GM13977 (cell line): Measurements from ENCODE around the gene BRSK2.
"Not testable (repeated sequence)": the region's sequence is repeated elsewhere in the genome, so short reads cannot be mapped to it uniquely, and the experiment has no call there.

ENCODE experiments used
- DNase-seq: peaks from one replicate; pipeline ENCODE4 v3.0.0; 2012; ENCODE audit warnings: low spot score
- in situ Hi-C: fragments of 300-500 bp; cut with MboI; formaldehyde crosslinking; loops from one replicate; pipeline ENCODE4 v1.12.0; 2022; ENCODE audit warnings: low sequenced_read_pairs, low pct_unique_long_range_greater_than_20kb, mixed read lengths, inconsistent platforms; ENCODE audit not compliant: unreplicated experiment
- TF ChIP-seq, protein P1 (sequence below): IDR thresholded peaks from 2 replicates; pipeline ENCODE4 v1.5.1; 2012; ENCODE audit warnings: mild to moderate bottlenecking, control low read depth; ENCODE audit not compliant: insufficient read depth; ENCODE audit errors: extremely low read depth, missing control alignments

Gene BRSK2

DNA sequence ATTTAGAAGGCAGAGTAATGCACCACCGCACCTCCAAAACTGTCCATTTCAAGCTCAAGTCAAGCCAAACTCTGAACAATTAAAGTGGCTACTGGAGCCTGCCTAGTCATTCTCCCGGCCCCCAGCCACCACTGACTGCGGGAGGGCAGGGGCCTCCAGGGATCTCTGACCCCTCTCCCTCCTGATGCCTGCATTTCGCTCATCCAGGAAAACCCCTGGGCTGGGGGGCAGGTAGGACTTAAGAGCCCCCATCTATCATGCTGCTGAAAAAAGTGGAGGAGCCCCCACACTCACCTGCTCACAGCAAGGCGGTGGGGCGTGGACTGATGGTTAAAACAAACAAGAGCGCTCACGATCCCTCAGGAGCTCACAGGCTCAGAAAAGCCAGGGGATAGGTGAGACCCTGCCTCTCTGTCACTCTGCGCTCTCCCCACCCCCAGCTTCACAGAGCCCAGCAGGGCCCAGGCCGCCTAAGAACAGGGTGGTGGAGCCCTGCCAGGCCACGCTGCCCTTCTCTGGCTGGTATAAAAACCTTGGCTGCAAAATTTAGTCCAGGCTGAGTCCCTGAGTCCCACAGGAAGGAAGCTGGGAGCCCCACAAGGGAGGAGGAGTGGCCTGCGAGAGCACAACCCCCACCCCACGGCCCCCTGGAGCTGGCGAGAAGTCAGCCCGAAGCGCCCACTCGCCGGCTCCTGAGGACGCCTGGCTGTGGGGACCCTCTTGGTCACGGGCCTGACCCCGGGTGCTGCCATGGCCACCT lies 117.8 kb downstream of the BRSK2 start:
- TF ChIP-seq, protein P1, sequence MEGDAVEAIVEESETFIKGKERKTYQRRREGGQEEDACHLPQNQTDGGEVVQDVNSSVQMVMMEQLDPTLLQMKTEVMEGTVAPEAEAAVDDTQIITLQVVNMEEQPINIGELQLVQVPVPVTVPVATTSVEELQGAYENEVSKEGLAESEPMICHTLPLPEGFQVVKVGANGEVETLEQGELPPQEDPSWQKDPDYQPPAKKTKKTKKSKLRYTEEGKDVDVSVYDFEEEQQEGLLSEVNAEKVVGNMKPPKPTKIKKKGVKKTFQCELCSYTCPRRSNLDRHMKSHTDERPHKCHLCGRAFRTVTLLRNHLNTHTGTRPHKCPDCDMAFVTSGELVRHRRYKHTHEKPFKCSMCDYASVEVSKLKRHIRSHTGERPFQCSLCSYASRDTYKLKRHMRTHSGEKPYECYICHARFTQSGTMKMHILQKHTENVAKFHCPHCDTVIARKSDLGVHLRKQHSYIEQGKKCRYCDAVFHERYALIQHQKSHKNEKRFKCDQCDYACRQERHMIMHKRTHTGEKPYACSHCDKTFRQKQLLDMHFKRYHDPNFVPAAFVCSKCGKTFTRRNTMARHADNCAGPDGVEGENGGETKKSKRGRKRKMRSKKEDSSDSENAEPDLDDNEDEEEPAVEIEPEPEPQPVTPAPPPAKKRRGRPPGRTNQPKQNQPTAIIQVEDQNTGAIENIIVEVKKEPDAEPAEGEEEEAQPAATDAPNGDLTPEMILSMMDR, result no peak
- in situ Hi-C loops, result no loop called here

DNA sequence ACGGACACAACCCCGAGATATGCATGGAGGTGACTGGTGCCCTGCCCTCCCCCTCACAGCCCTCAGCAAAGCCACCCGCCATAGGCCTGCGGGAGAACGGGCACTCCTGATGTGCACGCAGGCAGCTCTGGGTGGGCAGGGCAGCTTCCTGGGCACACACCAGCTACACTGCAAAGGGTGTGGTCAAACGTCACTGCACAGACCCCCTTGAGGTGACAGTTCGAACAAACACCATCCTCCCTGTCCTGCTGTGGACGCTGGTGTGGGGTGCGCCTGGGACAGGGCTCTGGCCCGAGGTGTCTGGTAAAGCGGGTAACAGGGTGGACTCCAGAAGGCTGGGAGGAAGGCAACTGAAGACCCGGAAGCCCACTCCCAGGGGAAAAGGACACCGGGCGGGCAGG lies 118.8 kb downstream of the BRSK2 start:
- in situ Hi-C loops, result no loop called here
- no peak for DNase-seq
- TF ChIP-seq, protein P1, result no peak

More for the DNA sequence above, 117.8 kb downstream of the BRSK2 start:
- no peak for DNase-seq

DNA sequence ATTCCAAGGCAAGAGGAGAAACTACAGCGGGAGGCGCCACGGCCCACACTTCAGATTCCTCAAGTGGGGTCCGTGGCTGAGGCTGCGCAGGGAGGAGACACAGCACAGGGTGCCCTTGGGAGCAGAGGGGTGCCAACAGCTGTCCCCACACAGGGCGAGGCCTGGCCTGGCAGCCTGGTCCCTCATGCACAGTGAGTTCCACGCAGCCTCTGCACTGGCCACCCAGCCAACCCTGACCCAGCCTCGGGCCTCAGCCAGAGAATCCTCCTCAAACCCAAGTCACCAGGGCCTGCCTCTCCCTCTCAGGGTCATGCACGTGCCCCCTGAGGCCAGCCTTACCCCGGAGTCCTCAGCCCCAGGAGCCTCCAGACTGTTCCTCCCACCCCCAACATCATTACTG lies 119.3 kb downstream of the BRSK2 start:
- TF ChIP-seq, protein P1, result no peak
- DNase-seq, result no peak
- in situ Hi-C loops, result no loop called here

DNA sequence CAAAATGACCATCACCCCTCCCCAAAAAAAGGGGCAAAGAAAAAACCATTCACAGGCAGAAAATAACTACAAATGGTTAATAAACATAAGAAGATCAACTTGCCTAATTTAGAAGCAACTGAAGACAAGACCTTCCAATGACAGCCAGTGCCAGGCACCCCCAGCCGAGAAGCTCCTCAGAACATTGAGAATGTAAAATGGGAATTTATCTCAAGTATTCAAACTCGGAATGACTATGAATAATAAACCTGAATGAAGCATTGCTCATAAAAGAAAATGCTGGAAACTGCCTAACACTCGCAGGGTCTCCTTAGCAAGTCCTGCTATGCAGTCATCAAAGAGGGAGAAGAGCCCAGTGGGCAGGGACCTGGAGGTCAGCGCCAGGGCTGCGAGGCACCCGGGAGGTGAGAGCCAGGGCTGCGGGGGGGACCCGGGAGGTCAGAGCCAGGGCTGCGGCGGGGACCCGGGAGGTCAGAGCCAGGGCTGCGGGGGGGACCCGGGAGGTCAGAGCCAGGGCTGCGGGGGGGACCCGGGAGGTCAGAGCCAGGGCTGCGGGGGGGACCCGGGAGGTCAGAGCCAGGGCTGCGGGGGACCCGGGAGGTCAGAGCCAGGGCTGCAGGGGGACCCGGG lies 120.0 kb downstream of the BRSK2 start:
- no peak for DNase-seq
- in situ Hi-C loops, result no loop called here
- TF ChIP-seq, protein P1, result no peak

DNA sequence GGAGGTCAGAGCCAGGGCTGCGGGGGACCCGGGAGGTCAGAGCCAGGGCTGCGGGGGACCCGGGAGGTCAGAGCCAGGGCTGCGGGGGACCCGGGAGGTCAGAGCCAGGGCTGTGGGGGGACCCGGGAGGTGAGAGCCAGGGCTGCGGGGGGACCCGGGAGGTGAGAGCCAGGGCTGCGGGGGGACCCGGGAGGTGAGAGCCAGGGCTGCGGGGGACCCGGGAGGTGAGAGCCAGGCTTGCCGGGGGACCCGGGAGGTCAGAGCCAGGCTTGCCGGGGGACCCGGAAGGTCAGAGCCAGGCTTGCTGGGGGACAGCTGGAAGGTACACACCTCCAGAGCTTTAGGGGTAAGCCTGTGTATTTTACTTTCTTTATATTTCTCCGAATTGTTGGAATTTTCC lies 120.6 kb downstream of the BRSK2 start:
- in situ Hi-C loops, DNase-seq: not testable (repeated sequence)

DNA sequence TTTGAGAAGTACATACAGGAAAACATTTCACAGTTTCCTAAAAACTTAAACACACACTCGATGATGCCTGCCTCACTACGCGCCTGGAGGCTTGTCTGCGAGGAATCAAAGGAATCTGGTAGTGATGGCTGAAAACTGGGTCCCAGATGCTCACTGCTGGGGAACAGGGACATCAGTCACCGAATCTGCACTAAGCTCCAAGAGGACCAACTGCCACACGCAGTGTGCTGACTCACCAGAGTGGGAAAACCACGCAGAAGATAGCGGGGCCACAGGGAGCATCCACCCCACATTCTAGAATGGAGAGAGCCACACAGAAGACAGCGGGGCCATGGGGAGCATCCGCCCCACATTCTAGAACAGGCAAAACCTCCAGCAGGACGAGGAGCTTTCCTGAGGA lies 121.2 kb downstream of the BRSK2 start:
- DNase-seq, result no peak
- in situ Hi-C loops, result no loop called here

More for the DNA sequence above, 121.2 kb downstream of the BRSK2 start:
- TF ChIP-seq, protein P1, result no peak
